Epidermal melanocyte (primary cell): Measurements from ENCODE around the gene UGT1A8.

ENCODE experiments used
- DNase-seq: peaks from one replicate; pipeline ENCODE4 v3.0.0; 2011; ENCODE audit warnings: low spot score; ENCODE audit not compliant: insufficient read length

The UGT1A8 gene

DNA sequence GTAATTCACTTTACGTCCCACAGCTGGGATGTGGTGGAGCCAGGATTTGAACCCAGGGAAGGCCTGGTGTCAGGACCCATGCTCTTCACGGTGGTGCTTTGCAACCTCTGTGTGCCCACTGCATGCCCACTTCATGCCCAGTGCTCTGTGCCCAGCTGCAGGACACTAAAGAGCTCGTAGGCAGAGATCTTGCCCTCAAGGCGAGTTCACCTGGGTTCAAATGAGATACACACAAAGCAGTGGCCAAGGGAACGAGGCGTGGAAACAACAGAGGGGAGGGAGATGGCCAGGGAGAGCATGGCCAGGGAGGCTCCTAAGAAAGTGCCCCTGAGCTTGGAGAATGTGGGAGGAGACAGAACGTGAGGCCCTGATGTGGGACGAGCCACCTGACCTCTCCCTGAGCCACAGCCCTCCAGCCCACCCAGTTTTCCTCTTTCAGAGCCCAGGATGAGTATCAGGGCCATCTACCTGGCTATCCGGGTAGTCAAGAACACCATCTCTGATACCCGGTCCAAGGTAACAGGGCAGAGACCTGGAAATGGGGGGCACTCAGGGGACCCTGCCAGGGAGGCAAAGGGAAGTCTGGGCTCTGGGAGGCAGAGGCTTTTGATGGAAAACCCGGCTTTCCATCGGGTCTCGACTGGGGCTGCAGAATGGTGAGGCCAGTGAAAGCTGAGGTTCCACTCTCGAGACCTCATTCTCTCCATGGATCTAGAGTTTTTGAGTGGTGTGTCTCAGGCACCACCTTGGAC lies 181.1 kb downstream of the UGT1A8 start:
- no peak for DNase-seq

- no peak for DNase-seq
Observed at GRCh38 chr2:233799087-233799665, 181.7 kb downstream of the UGT1A8 start.

- DNase-seq, result no peak
Observed at GRCh38 chr2:233799716-233800115, 182.3 kb downstream of the UGT1A8 start.

GRCh38 chr2:233800208-233800607 lies 182.8 kb downstream of the UGT1A8 start:
- no peak for DNase-seq

DNA sequence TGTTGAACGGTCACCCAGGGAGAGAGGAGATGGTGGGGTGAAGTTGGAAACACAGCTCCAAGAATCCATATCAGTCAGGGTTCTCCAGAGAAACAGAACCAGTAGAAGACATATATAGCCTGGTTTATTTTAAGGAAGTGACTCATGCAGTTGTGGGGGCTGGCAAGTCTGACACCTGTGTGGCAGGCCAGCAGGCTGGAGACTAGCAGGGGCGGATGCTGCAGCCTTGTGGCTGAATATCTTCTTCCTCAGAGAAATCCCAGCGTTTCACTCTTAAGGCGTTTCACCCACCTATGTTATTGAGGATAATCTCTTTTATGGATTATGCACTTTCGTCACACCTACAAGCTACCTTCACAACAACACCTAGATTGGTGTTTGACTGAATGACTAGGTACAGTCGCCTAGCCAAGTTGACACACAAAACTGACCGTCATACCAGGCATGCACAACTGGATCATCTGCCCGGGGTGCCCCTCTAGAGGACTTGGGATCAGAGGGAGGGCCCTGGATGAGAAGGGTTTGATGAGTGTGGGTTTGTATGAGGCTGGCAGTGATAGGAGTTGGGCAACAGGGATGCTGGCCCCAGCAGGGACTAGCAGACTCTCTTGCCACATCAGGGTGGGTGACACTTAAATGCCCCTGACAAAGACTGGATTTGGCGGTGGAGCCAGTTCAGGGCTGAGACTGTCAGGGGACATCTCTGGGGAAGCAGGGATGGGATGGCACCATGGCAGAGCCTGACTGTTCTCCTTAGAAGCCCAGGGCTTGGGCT lies 184.1 kb downstream of the UGT1A8 start:
- DNase-seq, result no peak

DNA sequence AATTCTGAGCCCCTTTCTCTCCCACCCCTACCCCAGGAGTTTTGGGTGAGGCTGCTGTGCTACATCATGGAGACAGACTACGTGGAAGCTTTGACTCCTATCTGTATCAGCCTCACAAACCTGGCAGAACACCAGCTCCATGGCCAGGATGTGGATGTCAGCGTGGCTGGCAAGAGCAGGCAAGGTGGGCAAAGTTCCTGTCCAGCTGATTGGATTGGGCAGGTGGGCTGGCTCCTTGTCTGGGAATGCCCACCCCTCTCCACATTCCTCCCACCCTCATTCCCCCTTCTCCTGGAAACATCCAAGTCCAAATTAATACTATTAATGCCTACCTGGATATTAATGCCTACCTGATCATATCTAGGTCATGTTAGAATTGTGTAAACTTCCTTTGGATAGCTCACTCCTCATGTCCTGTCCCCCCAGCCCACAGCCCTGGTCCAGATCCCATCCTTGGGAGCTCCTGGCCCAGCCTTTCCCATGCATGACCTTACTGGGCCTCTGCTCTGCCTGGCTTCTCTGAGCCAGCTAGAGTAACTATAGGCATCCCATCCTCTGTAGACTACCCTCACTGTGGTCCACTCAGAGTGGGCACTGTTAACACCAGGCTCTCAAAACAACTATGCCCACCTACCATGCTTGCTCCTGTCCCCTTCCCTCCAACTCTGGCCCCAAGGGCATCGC lies 184.8 kb downstream of the UGT1A8 start:
- DNase-seq, result no peak

DNA sequence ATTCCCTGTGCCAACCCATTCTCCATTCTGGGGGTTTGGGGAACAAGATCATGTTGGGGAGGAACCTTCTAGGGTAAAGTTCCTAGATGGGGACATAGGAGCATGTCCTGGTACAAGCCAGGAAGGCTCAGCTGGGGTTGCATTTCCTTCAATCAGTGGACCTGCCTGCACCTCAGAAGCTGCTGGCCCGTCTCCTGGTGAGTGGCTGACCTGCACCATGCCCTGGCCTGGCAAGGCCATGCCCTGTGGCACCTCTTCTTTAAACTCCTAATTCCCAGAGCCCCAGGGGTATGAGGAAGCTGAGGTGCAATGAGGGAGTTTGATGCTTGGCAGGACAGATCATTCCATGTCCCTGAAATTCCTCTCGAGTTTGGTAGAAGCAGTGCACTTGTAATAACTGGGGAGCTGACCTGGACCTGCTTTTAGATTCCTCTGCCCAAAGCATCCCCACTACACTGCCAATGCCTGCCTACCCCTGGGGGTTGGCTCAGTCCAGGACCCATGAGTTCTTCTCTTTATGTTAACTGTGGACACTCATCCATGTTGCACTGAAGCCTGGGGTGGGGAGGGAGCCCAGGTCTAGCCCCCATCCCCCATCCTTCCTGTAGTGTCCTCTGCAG lies 186.0 kb downstream of the UGT1A8 start:
- DNase-seq, result no peak

DNA sequence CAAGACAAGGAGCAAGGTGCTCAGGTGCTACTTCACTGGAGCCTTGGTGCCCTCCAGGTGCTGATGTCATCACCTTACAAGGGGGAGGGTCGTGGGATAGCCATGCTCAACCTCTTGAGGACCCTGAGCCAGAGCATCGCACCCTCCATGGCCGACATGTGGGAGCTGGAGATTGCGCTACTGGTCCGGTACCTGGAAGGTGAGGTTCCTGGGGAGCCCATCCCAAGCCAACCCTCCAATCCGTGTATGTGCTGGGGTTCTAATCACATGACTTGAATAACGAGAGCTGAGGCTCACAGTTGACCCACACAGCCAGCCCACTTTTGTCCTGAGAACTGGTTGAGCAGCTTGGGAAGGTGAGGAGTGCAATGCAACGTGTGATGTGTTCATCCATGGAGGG lies 186.6 kb downstream of the UGT1A8 start:
- DNase-seq, result no peak

- no peak for DNase-seq
Observed at GRCh38 chr2:233807215-233807865, 189.9 kb downstream of the UGT1A8 start.

DNA sequence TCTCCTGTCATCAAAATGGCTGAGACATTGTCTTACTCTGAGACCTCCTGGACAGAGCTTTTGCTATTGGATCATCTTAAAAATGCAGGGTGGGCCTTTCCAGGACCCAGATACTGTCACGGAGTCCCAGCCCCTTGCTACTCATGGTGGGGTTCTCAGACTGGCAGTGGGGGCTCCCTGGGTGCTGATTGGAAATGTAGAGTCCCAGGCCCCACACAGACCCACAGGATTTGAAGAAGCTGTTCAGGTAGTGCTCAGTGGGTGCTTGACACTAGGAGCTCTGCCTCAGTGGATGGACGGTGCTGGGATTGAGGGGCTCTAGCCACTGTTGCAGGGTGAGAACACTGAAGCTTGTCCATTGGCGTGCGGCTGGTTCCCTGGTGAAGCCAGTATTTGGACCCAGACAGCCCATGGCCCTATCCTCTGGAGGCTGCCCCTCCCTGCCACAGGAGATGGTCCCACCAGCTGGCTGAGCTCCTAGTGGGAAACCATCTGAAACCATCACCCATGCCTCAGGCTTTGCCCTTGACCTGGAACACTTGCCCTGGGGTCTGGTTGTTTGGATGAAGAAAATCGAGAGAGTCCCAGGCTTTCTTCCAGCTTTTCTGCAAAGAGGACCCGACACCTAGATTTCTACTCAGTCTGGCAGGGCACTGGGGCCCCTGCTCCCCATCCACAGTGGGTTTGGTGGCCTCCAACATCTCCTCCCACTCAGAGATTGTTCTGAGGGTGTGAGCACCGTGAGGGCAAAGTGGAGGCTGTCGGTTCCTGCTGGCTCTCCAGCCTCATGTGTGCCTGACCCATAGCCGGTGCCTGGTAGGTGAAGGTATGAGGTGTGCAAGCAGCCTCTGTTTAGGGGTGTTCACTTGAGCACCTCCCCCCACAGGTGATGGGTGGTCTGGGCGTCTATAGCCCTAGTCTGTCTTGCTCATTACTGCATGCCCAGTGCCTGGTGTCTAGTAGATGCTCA lies 190.8 kb downstream of the UGT1A8 start:
- no peak for DNase-seq

DNA sequence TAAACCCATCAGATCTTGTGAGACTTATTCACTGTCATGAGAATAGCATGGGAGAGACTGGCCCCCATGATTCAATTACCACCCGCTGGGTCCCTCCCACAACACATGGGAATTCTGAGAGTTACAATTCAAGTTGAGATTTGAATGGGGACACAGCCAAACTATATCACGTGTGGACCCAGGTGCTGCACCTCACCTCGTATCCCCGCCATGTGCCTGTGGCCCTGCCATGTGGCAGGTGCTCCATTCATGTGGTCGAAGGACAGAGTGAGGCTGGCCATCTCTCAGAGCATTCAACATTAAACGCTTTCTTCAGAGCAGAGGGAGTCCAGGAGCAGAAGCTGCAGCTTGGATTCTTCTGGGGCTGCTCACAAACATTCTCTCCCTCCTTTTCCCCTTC lies 193.0 kb downstream of the UGT1A8 start:
- DNase-seq, result no peak

GRCh38 chr2:233811087-233811486 lies 193.7 kb downstream of the UGT1A8 start:
- no peak for DNase-seq

- no peak for DNase-seq
Observed at GRCh38 chr2:233811732-233812131, 194.3 kb downstream of the UGT1A8 start.

- no peak for DNase-seq
Observed at GRCh38 chr2:233813236-233814055, 196.0 kb downstream of the UGT1A8 start.

- no peak for DNase-seq
Observed at GRCh38 chr2:233814056-233814835, 196.8 kb downstream of the UGT1A8 start.

- DNase-seq, result no peak
Observed at GRCh38 chr2:233815861-233816260, 198.4 kb downstream of the UGT1A8 start.

DNA sequence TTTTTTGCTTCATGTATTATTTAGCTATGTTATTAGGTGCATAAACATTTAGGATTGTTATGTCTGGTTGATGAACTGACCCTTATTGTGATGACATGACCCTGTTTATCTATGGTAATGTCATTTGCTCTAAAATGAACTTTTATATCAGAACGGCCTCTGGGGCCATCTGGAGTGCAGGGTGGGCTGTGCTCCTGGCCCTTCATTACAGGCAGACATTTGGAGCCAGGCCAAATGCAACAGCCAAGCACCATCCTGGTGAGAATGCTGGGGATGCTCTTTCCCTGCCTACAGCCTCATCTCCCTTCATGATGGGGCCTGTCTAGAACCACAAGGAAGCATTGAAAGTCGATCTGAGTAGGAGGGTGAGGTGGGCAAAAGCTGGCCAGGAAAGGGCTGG lies 198.9 kb downstream of the UGT1A8 start:
- no peak for DNase-seq

- DNase-seq, result no peak
Observed at GRCh38 chr2:233816771-233817170, 199.3 kb downstream of the UGT1A8 start.
